GM12875 (cell line): ENCODE measurements around the gene CFAP410.
"Not testable (repeated sequence)": the region's sequence is repeated elsewhere in the genome, so short reads cannot be mapped to it uniquely, and the experiment has no call there.

ENCODE experiments used
- H3K4me3 ChIP-seq: one replicate; pipeline ENCODE4 v1.5.1; 2011; ENCODE audit warnings: low read depth, low read length, control low read depth
- CTCF ChIP-seq: IDR thresholded peaks from 2 replicates; pipeline ENCODE4 v1.5.1; 2011; ENCODE audit warnings: low read depth, mild to moderate bottlenecking, control low read depth, inconsistent platforms, low read length, moderate library complexity, borderline replicate concordance; ENCODE audit not compliant: insufficient read depth

The CFAP410 gene

GRCh38 chr21:44286716-44287632, 52.2 kb downstream of the CFAP410 start:
- H3K4me3 ChIP-seq, result no peak overlapping the region
- no peak for TF ChIP-seq CTCF

- no peak overlapping the region for H3K4me3 ChIP-seq
- TF ChIP-seq CTCF, result no peak
Observed at GRCh38 chr21:44286086-44286715, 53.0 kb downstream of the CFAP410 start.

GRCh38 chr21:44285138-44285992, 53.8 kb downstream of the CFAP410 start, which contains the start of gene AIRE:
Gene AIRE, plus strand, starts transcription at chr21:44285876. Its CDS starts 131 bp downstream, at chr21:44286007.
- no peak within 1 kb of the TSS for H3K4me3 ChIP-seq
- no peak for TF ChIP-seq CTCF

GRCh38 chr21:44283948-44284347, 55.2 kb downstream of the CFAP410 start:
- no peak overlapping the region for H3K4me3 ChIP-seq
- no peak for TF ChIP-seq CTCF

GRCh38 chr21:44283211-44283785, 55.9 kb downstream of the CFAP410 start:
- not testable (repeated sequence) for H3K4me3 ChIP-seq

- no peak overlapping the region for H3K4me3 ChIP-seq
- TF ChIP-seq CTCF, result no peak
Observed at GRCh38 chr21:44282370-44282769, 56.8 kb downstream of the CFAP410 start.

GRCh38 chr21:44281801-44282200, 57.4 kb downstream of the CFAP410 start:
- H3K4me3 ChIP-seq, result no peak overlapping the region
- no peak for TF ChIP-seq CTCF
